Ishikawa (cell line): ENCODE measurements around the gene FKBP15.

Source experiments
- CEBPB ChIP-seq: IDR thresholded peaks from 2 replicates; pipeline ENCODE4 v1.6.1; 2012
- CREB1 ChIP-seq: IDR thresholded peaks from 2 replicates; pipeline ENCODE4 v1.6.1; 2012; ENCODE audit warnings: low read depth
- EGR1 ChIP-seq: IDR thresholded peaks from 2 replicates; pipeline ENCODE4 v1.6.1; 2012
- EP300 ChIP-seq: IDR thresholded peaks from 2 replicates; pipeline ENCODE4 v1.6.1; 2012; ENCODE audit warnings: borderline replicate concordance
- FOXM1 ChIP-seq: IDR thresholded peaks from 2 replicates; pipeline ENCODE4 v1.6.1; 2012; ENCODE audit warnings: low read depth, borderline replicate concordance
- NFIC ChIP-seq: IDR thresholded peaks from 2 replicates; pipeline ENCODE4 v1.6.1; 2012
- RAD21 ChIP-seq: IDR thresholded peaks from 2 replicates; pipeline ENCODE4 v1.6.1; 2012; ENCODE audit warnings: low read depth
- TAF1 ChIP-seq: IDR thresholded peaks from 2 replicates; pipeline ENCODE4 v1.6.1; 2012; ENCODE audit warnings: low read depth, mild to moderate bottlenecking
- TCF12 ChIP-seq: IDR thresholded peaks from 2 replicates; pipeline ENCODE4 v1.6.1; 2012; ENCODE audit warnings: low read depth
- TEAD4 ChIP-seq: IDR thresholded peaks from 2 replicates; pipeline ENCODE4 v1.6.1; 2012
- YY1 ChIP-seq: IDR thresholded peaks from 2 replicates; pipeline ENCODE4 v1.6.1; 2012; ENCODE audit warnings: low read depth
- TF ChIP-seq, protein P1 (sequence below): IDR thresholded peaks from 2 replicates; pipeline ENCODE4 v1.6.1; 2012; ENCODE audit warnings: low read depth, mild to moderate bottlenecking
- TF ChIP-seq, protein P2 (sequence below): IDR thresholded peaks from 2 replicates; pipeline ENCODE4 v1.6.1; 2012
- TF ChIP-seq, protein P3 (sequence below): IDR thresholded peaks from 2 replicates; pipeline ENCODE4 v1.6.1; 2012

DNA sequence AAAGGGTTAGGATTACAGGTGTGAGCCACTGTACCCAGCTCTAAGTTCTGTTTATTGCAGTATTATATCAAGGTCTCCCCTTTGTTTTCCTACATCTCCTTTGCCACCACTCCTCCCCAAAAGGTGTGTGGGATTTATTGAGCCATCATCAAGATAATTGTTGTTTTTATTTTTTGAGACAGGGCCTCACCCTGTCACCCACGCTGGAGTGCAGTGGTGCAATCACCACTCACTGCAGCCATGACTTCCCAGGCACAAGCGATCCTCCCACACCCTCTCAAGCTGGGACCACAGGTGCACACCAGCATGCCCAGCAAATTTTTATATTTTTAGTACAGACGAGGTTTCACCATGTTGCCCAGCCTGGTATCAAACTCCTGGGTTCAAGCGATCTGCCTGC lies 24.8 kb upstream of the FKBP15 start:
- TF ChIP-seq NFIC (no peak), EP300 (no peak), TCF12 (no peak), CREB1 (no peak), TAF1 (no peak), RAD21 (no peak), EGR1 (no peak), TEAD4 (no peak), CEBPB (no peak), YY1 (no peak), FOXM1 (no peak)
- TF ChIP-seq, protein P1, sequence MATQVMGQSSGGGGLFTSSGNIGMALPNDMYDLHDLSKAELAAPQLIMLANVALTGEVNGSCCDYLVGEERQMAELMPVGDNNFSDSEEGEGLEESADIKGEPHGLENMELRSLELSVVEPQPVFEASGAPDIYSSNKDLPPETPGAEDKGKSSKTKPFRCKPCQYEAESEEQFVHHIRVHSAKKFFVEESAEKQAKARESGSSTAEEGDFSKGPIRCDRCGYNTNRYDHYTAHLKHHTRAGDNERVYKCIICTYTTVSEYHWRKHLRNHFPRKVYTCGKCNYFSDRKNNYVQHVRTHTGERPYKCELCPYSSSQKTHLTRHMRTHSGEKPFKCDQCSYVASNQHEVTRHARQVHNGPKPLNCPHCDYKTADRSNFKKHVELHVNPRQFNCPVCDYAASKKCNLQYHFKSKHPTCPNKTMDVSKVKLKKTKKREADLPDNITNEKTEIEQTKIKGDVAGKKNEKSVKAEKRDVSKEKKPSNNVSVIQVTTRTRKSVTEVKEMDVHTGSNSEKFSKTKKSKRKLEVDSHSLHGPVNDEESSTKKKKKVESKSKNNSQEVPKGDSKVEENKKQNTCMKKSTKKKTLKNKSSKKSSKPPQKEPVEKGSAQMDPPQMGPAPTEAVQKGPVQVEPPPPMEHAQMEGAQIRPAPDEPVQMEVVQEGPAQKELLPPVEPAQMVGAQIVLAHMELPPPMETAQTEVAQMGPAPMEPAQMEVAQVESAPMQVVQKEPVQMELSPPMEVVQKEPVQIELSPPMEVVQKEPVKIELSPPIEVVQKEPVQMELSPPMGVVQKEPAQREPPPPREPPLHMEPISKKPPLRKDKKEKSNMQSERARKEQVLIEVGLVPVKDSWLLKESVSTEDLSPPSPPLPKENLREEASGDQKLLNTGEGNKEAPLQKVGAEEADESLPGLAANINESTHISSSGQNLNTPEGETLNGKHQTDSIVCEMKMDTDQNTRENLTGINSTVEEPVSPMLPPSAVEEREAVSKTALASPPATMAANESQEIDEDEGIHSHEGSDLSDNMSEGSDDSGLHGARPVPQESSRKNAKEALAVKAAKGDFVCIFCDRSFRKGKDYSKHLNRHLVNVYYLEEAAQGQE = no peak
- TF ChIP-seq, protein P2, sequence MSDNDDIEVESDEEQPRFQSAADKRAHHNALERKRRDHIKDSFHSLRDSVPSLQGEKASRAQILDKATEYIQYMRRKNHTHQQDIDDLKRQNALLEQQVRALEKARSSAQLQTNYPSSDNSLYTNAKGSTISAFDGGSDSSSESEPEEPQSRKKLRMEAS = no peak
- TF ChIP-seq, protein P3, sequence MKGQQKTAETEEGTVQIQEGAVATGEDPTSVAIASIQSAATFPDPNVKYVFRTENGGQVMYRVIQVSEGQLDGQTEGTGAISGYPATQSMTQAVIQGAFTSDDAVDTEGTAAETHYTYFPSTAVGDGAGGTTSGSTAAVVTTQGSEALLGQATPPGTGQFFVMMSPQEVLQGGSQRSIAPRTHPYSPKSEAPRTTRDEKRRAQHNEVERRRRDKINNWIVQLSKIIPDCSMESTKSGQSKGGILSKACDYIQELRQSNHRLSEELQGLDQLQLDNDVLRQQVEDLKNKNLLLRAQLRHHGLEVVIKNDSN = no peak
